Kidney (tissue), 14 donors: ENCODE measurements around the gene MIOX. TPM values are rescaled to one million over a fixed set of nuclear protein-coding genes. Genes with fewer than 3 reads are reported as not detected.

Experiments
- DNase-seq, 5 donors: peaks; one replicate each; pipeline ENCODE4 v3.0.0-alpha.2; 2013 to 2020
- FAIRE-seq: peaks from 2 replicates; lab custom pipeline; 2012; peaks lifted over from hg19 to GRCh38; lab: Jason Lieb, UNC
- H3K27ac ChIP-seq, 2 donors: one replicate each; pipeline ENCODE4 v1.7.0; 2013; ENCODE audit warnings: low read depth in 2 of 2, low read length in 2 of 2, inconsistent platforms in 1 of 2
- H3K27me3 ChIP-seq: one replicate; pipeline ENCODE4 v1.7.1; 2013; ENCODE audit warnings: low read length, inconsistent platforms; ENCODE audit not compliant: control insufficient read depth, insufficient read depth
- H3K36me3 ChIP-seq, 3 donors: one replicate each; pipeline versions ENCODE4 v1.7.0 to v1.7.1; 2013; ENCODE audit warnings: low read length in 3 of 3, control low read depth in 1 of 3, inconsistent platforms in 1 of 3; ENCODE audit not compliant: insufficient read depth in 3 of 3, control insufficient read depth in 2 of 3
- H3K4me1 ChIP-seq, 3 donors: one replicate each; pipeline versions ENCODE4 v1.7.0 to v1.7.1; 2013; ENCODE audit warnings: low read length in 3 of 3, inconsistent platforms in 1 of 3, low read depth in 1 of 3; ENCODE audit not compliant: control insufficient read depth in 2 of 3, insufficient read depth in 2 of 3
- H3K4me3 ChIP-seq, 3 donors: one replicate each; pipeline versions ENCODE4 v1.7.0 to v1.8.1; 2013; ENCODE audit warnings: low read length in 3 of 3, control low read depth in 1 of 3, inconsistent platforms in 1 of 3
- H3K9ac ChIP-seq, 3 donors: one replicate each; pipeline versions ENCODE4 v1.7.0 to v1.7.1; 2013; ENCODE audit warnings: low read length in 3 of 3, control low read depth in 1 of 3, inconsistent platforms in 1 of 3
- H3K9me3 ChIP-seq, 3 donors: one replicate each; pipeline versions ENCODE4 v1.7.0 to v1.7.1; 2013; ENCODE audit warnings: low read length in 3 of 3, control low read depth in 1 of 3, inconsistent platforms in 1 of 3; ENCODE audit not compliant: control insufficient read depth in 2 of 3, insufficient read depth in 1 of 3
- intact Hi-C: fragments of 100-400 bp; cut with DNase I; formaldehyde crosslinking; loops from one replicate; pipeline ENCODE4 v1.11.1; 2022
- polyA plus RNA-seq: library from polyadenylated mRNA; stranded (reverse); fragments of 350-450 nt; fragmentation: Illumina TruSeq; extraction: RNeasy Lipid Tissue Mini Kit (QIAGEN cat#74804); gene quantifications from one replicate; pipeline ENCODE4 v1.2.3, GENCODE V29; 2014; ENCODE audit warnings: low read depth, low replicate concordance; ENCODE audit not compliant: insufficient read depth
- total RNA-seq: library from RNA; stranded (reverse); fragmentation: NEBNext Ultra II Directional; extraction: Animal tissue kit (Norgen Biotek cat#: 25700); gene quantifications from one replicate; pipeline ENCODE4 v1.2.1, GENCODE V29; 2021
- TF ChIP-seq, protein P1 (sequence below): IDR thresholded peaks from 3 replicates; pipeline ENCODE4 v1.5.1; 2012; ENCODE audit warnings: mild to moderate bottlenecking, moderate library complexity, borderline replicate concordance; ENCODE audit not compliant: insufficient read depth; ENCODE audit errors: extremely low read depth
- donor health status: control.
- donor health status: control.
- donor health status: control.
- donor health status: control.
- donor health status: control.
- donor health status: DM: yes; HTN: yes; CAD: no.
- donor health status: Normal renal cell carcinoma (clear cell type).

Gene MIOX
- total and polyA plus RNA-seq, 2 donors from 2014 or later, result 3.5 to 455 TPM

DNA sequence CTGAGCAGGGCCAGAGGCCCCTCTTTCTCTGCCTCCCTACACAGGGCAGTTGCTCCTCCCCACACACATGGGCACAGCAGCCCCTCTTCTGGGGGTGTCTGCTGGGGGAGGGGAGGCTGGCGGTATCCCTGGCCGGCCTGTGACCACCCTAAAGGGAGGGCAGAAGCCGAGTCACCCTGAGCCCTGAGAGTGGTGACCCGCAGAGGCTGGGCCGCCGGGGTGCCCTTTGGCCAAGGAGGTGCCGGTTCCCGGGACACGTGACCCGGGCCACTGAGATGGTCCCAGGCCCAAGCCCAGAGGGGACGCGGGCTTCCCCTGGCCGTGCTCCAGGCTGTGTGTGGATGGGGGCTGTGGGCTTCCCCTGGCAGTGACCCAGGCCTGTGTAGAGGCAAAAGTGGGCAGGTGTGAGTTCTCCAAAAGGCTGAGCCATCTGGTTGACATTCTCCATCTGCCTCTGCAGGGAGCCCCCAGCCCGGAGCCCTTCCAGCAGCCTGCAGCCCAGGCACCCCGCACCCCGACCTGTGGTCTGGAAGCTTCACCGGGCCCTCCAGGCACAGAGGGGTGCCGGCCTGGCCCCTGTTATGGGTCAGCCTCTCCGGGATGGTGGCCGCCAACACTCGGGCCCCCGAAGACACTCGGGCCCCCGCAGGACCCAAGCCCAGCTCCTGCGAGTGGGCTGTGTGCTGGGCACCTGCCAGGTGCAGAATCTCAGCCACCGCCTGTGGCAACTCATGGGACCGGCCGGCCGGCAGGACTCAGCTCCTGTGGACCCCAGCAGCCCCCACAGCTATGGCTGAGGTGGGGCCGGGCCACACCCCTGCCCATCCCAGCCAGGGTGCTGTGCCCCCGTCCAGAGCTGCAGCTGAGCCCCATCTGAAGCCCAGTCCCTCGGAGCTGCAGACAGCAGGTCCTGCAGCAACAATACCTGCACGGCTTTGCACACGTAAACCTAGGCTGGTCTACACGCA, 4.3 kb upstream of the MIOX start:
- Histone ChIP-seq H3K4me3 (peak overlapping the region in 2 of 3 donors; percentile 48 to 59), H3K27me3 (peaks cover 8% of the 10 kb centered on the region), H3K36me3 (no peaks in the 10 kb centered on the region), H3K9ac (no peak overlapping the region), H3K27ac (peak overlapping the region in 1 of 2 donors; percentile 22), H3K9me3 (no peaks in the 10 kb centered on the region), H3K4me1 (peaks cover 0 to 10% (median 0%) of the 10 kb centered on the region in 3 donors)
- TF ChIP-seq, protein P1, sequence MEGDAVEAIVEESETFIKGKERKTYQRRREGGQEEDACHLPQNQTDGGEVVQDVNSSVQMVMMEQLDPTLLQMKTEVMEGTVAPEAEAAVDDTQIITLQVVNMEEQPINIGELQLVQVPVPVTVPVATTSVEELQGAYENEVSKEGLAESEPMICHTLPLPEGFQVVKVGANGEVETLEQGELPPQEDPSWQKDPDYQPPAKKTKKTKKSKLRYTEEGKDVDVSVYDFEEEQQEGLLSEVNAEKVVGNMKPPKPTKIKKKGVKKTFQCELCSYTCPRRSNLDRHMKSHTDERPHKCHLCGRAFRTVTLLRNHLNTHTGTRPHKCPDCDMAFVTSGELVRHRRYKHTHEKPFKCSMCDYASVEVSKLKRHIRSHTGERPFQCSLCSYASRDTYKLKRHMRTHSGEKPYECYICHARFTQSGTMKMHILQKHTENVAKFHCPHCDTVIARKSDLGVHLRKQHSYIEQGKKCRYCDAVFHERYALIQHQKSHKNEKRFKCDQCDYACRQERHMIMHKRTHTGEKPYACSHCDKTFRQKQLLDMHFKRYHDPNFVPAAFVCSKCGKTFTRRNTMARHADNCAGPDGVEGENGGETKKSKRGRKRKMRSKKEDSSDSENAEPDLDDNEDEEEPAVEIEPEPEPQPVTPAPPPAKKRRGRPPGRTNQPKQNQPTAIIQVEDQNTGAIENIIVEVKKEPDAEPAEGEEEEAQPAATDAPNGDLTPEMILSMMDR, result no peak
- intact Hi-C loops, result no loop called here
- no peak for FAIRE-seq
- DNase-seq, result peak in 1 of 5 donors; percentile 76

DNA sequence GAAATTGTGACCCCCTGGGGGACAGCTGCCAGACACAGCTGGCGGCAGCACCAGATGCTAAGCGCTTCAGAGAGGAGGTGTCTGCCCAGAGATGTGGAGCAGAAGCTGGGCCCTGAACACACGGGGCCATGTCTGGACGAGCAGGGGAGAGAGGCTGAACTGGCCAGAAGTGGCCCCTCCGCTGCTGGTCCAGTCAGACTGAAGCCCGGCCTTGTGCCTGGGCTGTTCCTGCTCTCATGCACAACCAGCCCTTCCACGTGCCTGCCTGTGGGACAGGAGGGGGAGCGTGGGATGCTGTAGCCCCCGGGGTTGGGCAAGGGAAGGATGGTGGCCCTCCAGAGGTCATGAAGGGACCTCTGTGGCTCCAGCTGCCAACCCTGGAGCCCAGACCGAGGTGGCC, 3.6 kb upstream of the MIOX start:
- no peaks in the 10 kb centered on the region for H3K9me3 ChIP-seq
- peaks cover 0 to 10% (median 0%) of the 10 kb centered on the region in 3 donors for H3K4me1 ChIP-seq
- DNase-seq (no peak), FAIRE-seq (no peak)
- H3K27ac ChIP-seq, result peak overlapping the region in 1 of 2 donors; percentile 32
- H3K27me3 ChIP-seq, result peaks cover 8% of the 10 kb centered on the region
- H3K4me3 ChIP-seq, result peak overlapping the region in 2 of 3 donors; percentile 4 to 59
- TF ChIP-seq, protein P1, result no peak
- peak overlapping the region in 1 of 3 donors; percentile 34 for H3K9ac ChIP-seq
- H3K36me3 ChIP-seq, result no peaks in the 10 kb centered on the region
- intact Hi-C loops, result no loop called here

DNA sequence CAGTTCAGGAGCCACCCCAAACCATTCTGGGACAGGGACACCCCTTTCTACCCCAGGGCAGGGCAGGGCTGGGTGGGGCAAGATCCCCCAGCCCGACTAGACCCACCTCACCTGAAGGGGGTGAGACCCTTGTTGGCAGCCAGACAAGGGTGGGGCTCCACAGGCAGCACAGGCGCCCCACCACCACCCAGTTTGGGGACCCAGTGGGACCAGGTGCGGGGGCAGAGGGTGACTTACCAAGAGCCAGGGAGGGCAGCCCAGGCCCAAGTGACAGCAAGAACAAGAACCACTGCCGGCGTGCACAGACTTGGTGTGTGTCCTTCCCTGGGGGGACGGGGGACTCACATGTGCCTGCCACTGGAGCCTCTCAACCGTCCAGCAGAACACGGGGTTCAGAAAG, 3.1 kb upstream of the MIOX start:
- peaks cover 8% of the 10 kb centered on the region for H3K27me3 ChIP-seq
- DNase-seq, result no peak

More for the DNA sequence above, 3.1 kb upstream of the MIOX start:
- peaks cover 0 to 10% (median 0%) of the 10 kb centered on the region in 3 donors for H3K4me1 ChIP-seq
- no peaks in the 10 kb centered on the region for H3K9me3 ChIP-seq
- peak overlapping the region in 2 of 3 donors; percentile 42 to 59 for H3K4me3 ChIP-seq
- TF ChIP-seq, protein P1, result no peak
- peak overlapping the region in 1 of 2 donors; percentile 32 for H3K27ac ChIP-seq
- FAIRE-seq, result no peak
- H3K36me3 ChIP-seq, result no peaks in the 10 kb centered on the region
- intact Hi-C loops, result no loop called here
- H3K9ac ChIP-seq, result peak overlapping the region in 1 of 3 donors; percentile 34
